ENCODE data around the gene CRADD. TPM values are rescaled to one million over a fixed set of nuclear protein-coding genes. Genes with fewer than 3 reads are reported as not detected.

The CRADD gene
- total and polyA plus RNA-seq, 2 of the 4 experiments (the other 2 are of a cell fraction) = 11.1 to 14.0 TPM

DNA sequence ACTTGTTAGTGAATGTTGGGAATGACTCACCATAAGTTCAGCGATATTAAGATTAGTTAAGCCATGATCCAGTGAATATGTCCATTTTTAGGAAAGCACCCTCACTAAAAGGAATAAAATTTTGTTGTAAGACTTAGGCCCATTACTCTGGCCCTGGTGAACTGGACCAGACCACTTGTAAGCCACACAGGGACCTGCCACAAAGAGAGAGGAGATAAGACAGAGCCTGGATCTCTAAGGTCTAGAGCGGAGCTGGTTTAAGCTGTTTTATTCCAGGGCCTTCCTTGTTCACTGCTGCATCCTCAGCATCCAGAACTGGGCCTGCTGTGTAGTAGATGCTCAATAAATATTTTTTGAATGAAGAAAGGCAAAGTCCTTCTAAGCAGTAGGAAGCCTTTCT lies 79.1 kb downstream of the CRADD start:
- H3K79me1 ChIP-seq (ENCODE audit: low read depth in 1 of 2, low read length in 2 of 2) = peaks cover 6 to 10% of the 10 kb centered on the region in 2 experiments; a peak in 3 of 4 replicates
- ATAC-seq (ENCODE audit: low read depth) (no peak), DNase-seq (no peak)
- no peak overlapping the region for H2AK5ac ChIP-seq (ENCODE audit: low read depth, low read length)
- H3K36me3 ChIP-seq (ENCODE audit: control insufficient read depth, insufficient read depth, low read length) = no peaks in the 10 kb centered on the region
- no peak overlapping the region; the same call in 1 of the 2 replicates for H4K91ac ChIP-seq (ENCODE audit: insufficient read depth, low read depth, low read length)
- no CpG with 5 or more reads among the region's 2 CpGs for WGBS, 2 experiments (ENCODE audit: extremely low coverage in 2 of 2, insufficient read length in 1 of 2)
- H3K4me3 ChIP-seq (ENCODE audit: insufficient read depth, low read depth, low read length) = no peak overlapping the region
- H4K5ac ChIP-seq (ENCODE audit: low read depth, low read length) = no peak overlapping the region
- no peak overlapping the region for H2BK5ac ChIP-seq (ENCODE audit: low read depth, low read length, poor library complexity, severe bottlenecking)
- no peak overlapping the region for H2AFZ ChIP-seq (replicated peaks; ENCODE audit: low read length, poor library complexity)
- in situ Hi-C loops (cut with MboI; ENCODE audit: low sequenced_read_pairs) (loop anchor here (10.0 kb wide), 1 partner anchor 251 kb away; no protein-coding TSS in a partner anchor), intact Hi-C loops (cut with micrococcal nuclease) (no loop called here), dilution Hi-C loops (cut with HindIII; ENCODE audit: low sequenced_read_pairs, unreplicated experiment) (no loop called here)
- H3K27ac ChIP-seq (ENCODE audit: insufficient read depth, low read length) = no peak overlapping the region
- H3K18ac ChIP-seq (ENCODE audit: low read depth, low read length) = no peak overlapping the region
- H3K4me2 ChIP-seq (ENCODE audit: low read depth, low read length) = no peak overlapping the region
- H2BK120ac ChIP-seq (ENCODE audit: low read depth, low read length) = no peak overlapping the region
- ChIA-PET CTCF (no interaction called here), POLR2A (ENCODE audit: unreplicated experiment) (no interaction called here)
- H3K4ac ChIP-seq (ENCODE audit: low read depth, low read length) = no peak overlapping the region
- no peak overlapping the region for H3K23ac ChIP-seq (ENCODE audit: low read depth, low read length)
- H3K56ac ChIP-seq (ENCODE audit: extremely low read depth, insufficient read depth, low read length) = no peak overlapping the region
- H3K4me1 ChIP-seq (ENCODE audit: control insufficient read depth, insufficient read depth, low read length) = peaks cover 18% of the 10 kb centered on the region
- no peak overlapping the region for H2AK9ac ChIP-seq (replicated peaks; ENCODE audit: low read depth, low read length, poor library complexity)
- peaks cover 12% of the 10 kb centered on the region for H3K9me1 ChIP-seq (ENCODE audit: insufficient read depth, low read length)
- H2BK15ac ChIP-seq (ENCODE audit: low read depth, low read length) = no peak overlapping the region
- TF ChIP-seq NFE2L2 (IDR thresholded peaks at IDR 0.05; ENCODE audit: low read depth, low read length) (no peak), RCOR1 (IDR thresholded peaks at IDR 0.05; ENCODE audit: insufficient replicate concordance, low read length) (no peak), MAZ (IDR thresholded peaks at IDR 0.05; ENCODE audit: borderline replicate concordance, low read depth, low read length) (no peak), FOS (IDR thresholded peaks at IDR 0.05; ENCODE audit: low read depth, low read length) (no peak), BHLHE40 (IDR thresholded peaks at IDR 0.05; ENCODE audit: low read depth, low read length) (no peak), RFX5 (IDR thresholded peaks at IDR 0.05; ENCODE audit: low read depth, low read length) (no peak), SMC3 (IDR thresholded peaks at IDR 0.05; ENCODE audit: low read depth, low read length) (no peak), MAFK (IDR thresholded peaks at IDR 0.05; ENCODE audit: low read depth, low read length) (no peak), CEBPB (IDR thresholded peaks at IDR 0.05; ENCODE audit: low read depth, low read length) (no peak), MXI1 (IDR thresholded peaks at IDR 0.05; ENCODE audit: borderline replicate concordance, low read depth, low read length) (no peak), POLR2A (IDR thresholded peaks at IDR 0.05; ENCODE audit: low read depth, low read length) (no peak), CHD1 (IDR thresholded peaks at IDR 0.05; ENCODE audit: low read depth, low read length) (no peak), RAD21 (IDR thresholded peaks at IDR 0.05; ENCODE audit: low read length) (no peak)
- TF ChIP-seq, protein P1, sequence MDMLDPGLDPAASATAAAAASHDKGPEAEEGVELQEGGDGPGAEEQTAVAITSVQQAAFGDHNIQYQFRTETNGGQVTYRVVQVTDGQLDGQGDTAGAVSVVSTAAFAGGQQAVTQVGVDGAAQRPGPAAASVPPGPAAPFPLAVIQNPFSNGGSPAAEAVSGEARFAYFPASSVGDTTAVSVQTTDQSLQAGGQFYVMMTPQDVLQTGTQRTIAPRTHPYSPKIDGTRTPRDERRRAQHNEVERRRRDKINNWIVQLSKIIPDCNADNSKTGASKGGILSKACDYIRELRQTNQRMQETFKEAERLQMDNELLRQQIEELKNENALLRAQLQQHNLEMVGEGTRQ (IDR thresholded peaks at IDR 0.05; ENCODE audit: low read depth, low read length) = no peak
- TF ChIP-seq, protein P2, sequence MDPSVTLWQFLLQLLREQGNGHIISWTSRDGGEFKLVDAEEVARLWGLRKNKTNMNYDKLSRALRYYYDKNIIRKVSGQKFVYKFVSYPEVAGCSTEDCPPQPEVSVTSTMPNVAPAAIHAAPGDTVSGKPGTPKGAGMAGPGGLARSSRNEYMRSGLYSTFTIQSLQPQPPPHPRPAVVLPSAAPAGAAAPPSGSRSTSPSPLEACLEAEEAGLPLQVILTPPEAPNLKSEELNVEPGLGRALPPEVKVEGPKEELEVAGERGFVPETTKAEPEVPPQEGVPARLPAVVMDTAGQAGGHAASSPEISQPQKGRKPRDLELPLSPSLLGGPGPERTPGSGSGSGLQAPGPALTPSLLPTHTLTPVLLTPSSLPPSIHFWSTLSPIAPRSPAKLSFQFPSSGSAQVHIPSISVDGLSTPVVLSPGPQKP (IDR thresholded peaks at IDR 0.05; ENCODE audit: borderline replicate concordance, low read depth, low read length) = no peak
- TF ChIP-seq, protein P3, sequence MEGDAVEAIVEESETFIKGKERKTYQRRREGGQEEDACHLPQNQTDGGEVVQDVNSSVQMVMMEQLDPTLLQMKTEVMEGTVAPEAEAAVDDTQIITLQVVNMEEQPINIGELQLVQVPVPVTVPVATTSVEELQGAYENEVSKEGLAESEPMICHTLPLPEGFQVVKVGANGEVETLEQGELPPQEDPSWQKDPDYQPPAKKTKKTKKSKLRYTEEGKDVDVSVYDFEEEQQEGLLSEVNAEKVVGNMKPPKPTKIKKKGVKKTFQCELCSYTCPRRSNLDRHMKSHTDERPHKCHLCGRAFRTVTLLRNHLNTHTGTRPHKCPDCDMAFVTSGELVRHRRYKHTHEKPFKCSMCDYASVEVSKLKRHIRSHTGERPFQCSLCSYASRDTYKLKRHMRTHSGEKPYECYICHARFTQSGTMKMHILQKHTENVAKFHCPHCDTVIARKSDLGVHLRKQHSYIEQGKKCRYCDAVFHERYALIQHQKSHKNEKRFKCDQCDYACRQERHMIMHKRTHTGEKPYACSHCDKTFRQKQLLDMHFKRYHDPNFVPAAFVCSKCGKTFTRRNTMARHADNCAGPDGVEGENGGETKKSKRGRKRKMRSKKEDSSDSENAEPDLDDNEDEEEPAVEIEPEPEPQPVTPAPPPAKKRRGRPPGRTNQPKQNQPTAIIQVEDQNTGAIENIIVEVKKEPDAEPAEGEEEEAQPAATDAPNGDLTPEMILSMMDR (conservative IDR thresholded peaks at IDR 0.05; ENCODE audit: low read depth, low read length) = no peak
- H3K14ac ChIP-seq (replicated peaks; ENCODE audit: low read depth, low read length) = no peak overlapping the region
- H4K20me1 ChIP-seq (ENCODE audit: insufficient read depth, low read length) = peaks cover 4% of the 10 kb centered on the region
- peaks cover 10% of the 10 kb centered on the region for H3K9me3 ChIP-seq (ENCODE audit: control insufficient read depth, insufficient read depth, low read length)
- H3K9ac ChIP-seq (ENCODE audit: low read depth, low read length) = no peak overlapping the region
- H2BK20ac ChIP-seq (ENCODE audit: low read depth, low read length) = 0 out of 2 replicates have a peak overlapping the region, but pooled peaks have one; percentile 26
- no TSS peak for BruUV-seq (replicated peaks)
- no peaks in the 10 kb centered on the region for H3K27me3 ChIP-seq (ENCODE audit: control insufficient read depth, insufficient read depth, low read length)
- no peak overlapping the region for H4K8ac ChIP-seq (ENCODE audit: low read depth in 2 of 2, low read length in 2 of 2)

Data from IMR-90 (cell line).